HCT116 (cell line): Measurements from ENCODE around the gene SLC66A1.

Experiments used
- CTCF ChIP-seq, 3 experiments: fragments of 200-600 bp in 1 of 3; sonication (generic) in 1 of 3; IDR thresholded peaks in 2 of 3; conservative IDR thresholded peaks in 1 of 3; 2 replicates each; pipeline ENCODE4 v1.5.1; 2012 to 2017; ENCODE audit warnings: low read depth in 2 of 3, low read length in 2 of 3, antibody characterized with exemption in 1 of 3, borderline replicate concordance in 1 of 3, control low read depth in 1 of 3, mild to moderate bottlenecking in 1 of 3, mixed read lengths in 1 of 3, mixed run types in 1 of 3, moderate library complexity in 1 of 3; ENCODE audit not compliant: insufficient read depth in 1 of 3
- ELF1 ChIP-seq: IDR thresholded peaks from 2 replicates; pipeline ENCODE4 v1.6.1; 2012; ENCODE audit warnings: low read depth, borderline replicate concordance
- EZH2phosphoT487 ChIP-seq: fragments of 200-600 bp; IDR thresholded peaks from 2 replicates; pipeline ENCODE4 v1.6.1; 2018; ENCODE audit warnings: antibody characterized with exemption, borderline replicate concordance

GRCh38 chr1:19289244-19289643, 22.9 kb upstream of the SLC66A1 start:
- no peak for TF ChIP-seq EZH2phosphoT487
- TF ChIP-seq CTCF (IDR thresholded peaks at IDR 0.05 in 2 of 3, conservative IDR thresholded peaks at IDR 0.05 in 1 of 3; ENCODE audit: borderline replicate concordance in 1 of 3, insufficient read depth in 1 of 3, low read depth in 2 of 3, low read length in 2 of 3): no peak
- TF ChIP-seq ELF1: no peak
